MCF 10A (cell line): Measurements from ENCODE around the gene SMOC2. TPM values are rescaled to one million over a fixed set of nuclear protein-coding genes. Genes with fewer than 3 reads are reported as not detected.

Source experiments
- BruUV-seq: library from RNA; stranded (reverse); fragments of 400-500 nt; replicated peaks from 2 replicates; lab custom pipeline; 2021; lab: Mats Ljungman, UMichigan
- CTCF ChIA-PET: fragments of 300-600 bp; sonication (Branson Sonifier 250); formaldehyde crosslinking; extraction: SDS; loops from one replicate; lab custom pipeline; 2021; ENCODE audit warnings: antibody characterized with exemption, inconsistent platforms; lab: Yijun Ruan, JAX
- POLR2A ChIA-PET: fragments of 300-600, 350-650 bp; sonication (Branson Sonifier 250); formaldehyde crosslinking; extraction: SDS; loops from one replicate; lab custom pipeline; 2020; ENCODE audit warnings: antibody characterized with exemption, inconsistent platforms; lab: Yijun Ruan, JAX
- DNase-seq: peaks from one replicate; pipeline ENCODE4 v3.0.0-alpha.2; 2018; ENCODE audit not compliant: unreplicated experiment
- H3K27ac Mint-ChIP-seq: one replicate; pipeline ENCODE4 v1.8.0; 2022; ENCODE audit warnings: mild to moderate bottlenecking, low read depth, mixed read lengths; ENCODE audit not compliant: unreplicated experiment
- H3K27me3 Mint-ChIP-seq: one replicate; pipeline ENCODE4 v1.8.0; 2022; ENCODE audit warnings: mixed read lengths; ENCODE audit not compliant: insufficient read depth, unreplicated experiment
- H3K36me3 Mint-ChIP-seq: one replicate; pipeline ENCODE4 v1.8.0; 2022; ENCODE audit warnings: mild to moderate bottlenecking, moderate library complexity, mixed read lengths; ENCODE audit not compliant: insufficient read depth, unreplicated experiment
- H3K4me1 Mint-ChIP-seq: one replicate; pipeline ENCODE4 v1.8.0; 2022; ENCODE audit warnings: mixed read lengths; ENCODE audit not compliant: insufficient read depth, unreplicated experiment
- H3K4me3 Mint-ChIP-seq: one replicate; pipeline ENCODE4 v1.8.0; 2022; ENCODE audit warnings: mild to moderate bottlenecking, moderate library complexity, mixed read lengths; ENCODE audit not compliant: unreplicated experiment
- H3K9me3 Mint-ChIP-seq: one replicate; pipeline ENCODE4 v1.8.0; 2022; ENCODE audit warnings: mixed read lengths; ENCODE audit not compliant: unreplicated experiment
- CTCF ChIP-seq: fragments of 200-600 bp; IDR thresholded peaks from one replicate; pipeline ENCODE4 v1.8.0; 2022; ENCODE audit warnings: antibody characterized with exemption, mild to moderate bottlenecking; ENCODE audit not compliant: unreplicated experiment
- intact Hi-C: fragments of 100-400 bp; cut with micrococcal nuclease; formaldehyde crosslinking; loops from 2 replicates; pipeline ENCODE4 v1.14.1; 2022
- total RNA-seq: library from RNA; stranded (reverse); gene quantifications from 2 replicates; pipeline ENCODE4 v1.2.3, GENCODE V29; 2022

Gene SMOC2
- total RNA-seq, 1 experiment from 2014 or later: not detected

GRCh38 chr6:168420706-168421105 is 20.3 kb upstream of the SMOC2 start:
- CTCF ChIA-PET: no interaction called here
- intact Hi-C loops: no loop called here
- POLR2A ChIA-PET: no interaction called here
- H3K36me3 Mint-ChIP-seq: no peaks in the 10 kb centered on the region
- H3K27ac Mint-ChIP-seq: no peak overlapping the region
- H3K27me3 Mint-ChIP-seq: peaks cover 84% of the 10 kb centered on the region
- DNase-seq: no peak
- no peaks in the 10 kb centered on the region for H3K4me1 Mint-ChIP-seq
- no peaks in the 10 kb centered on the region for H3K9me3 Mint-ChIP-seq
- no peak for TF ChIP-seq CTCF
- no peak overlapping the region for H3K4me3 Mint-ChIP-seq
- no TSS peak for BruUV-seq

GRCh38 chr6:168427184-168427583 is 13.8 kb upstream of the SMOC2 start:
- DNase-seq: no peak
- intact Hi-C loops: no loop called here
- H3K4me1 Mint-ChIP-seq: no peaks in the 10 kb centered on the region
- no peak overlapping the region for H3K4me3 Mint-ChIP-seq
- CTCF ChIA-PET: interaction anchor here (0.6 kb wide), 1 partner anchor 25 kb away, joined by 3 read pairs; no protein-coding TSS in a partner anchor
- BruUV-seq: no TSS peak
- no peaks in the 10 kb centered on the region for H3K36me3 Mint-ChIP-seq
- H3K9me3 Mint-ChIP-seq: no peaks in the 10 kb centered on the region
- no peak overlapping the region for H3K27ac Mint-ChIP-seq
- H3K27me3 Mint-ChIP-seq: peaks cover 56% of the 10 kb centered on the region
- POLR2A ChIA-PET: no interaction called here
- TF ChIP-seq CTCF: no peak

GRCh38 chr6:168428052-168428826 is 12.7 kb upstream of the SMOC2 start:
- no peak for TF ChIP-seq CTCF
- Mint-ChIP-seq H3K27me3 (peaks cover 60% of the 10 kb centered on the region), H3K36me3 (no peaks in the 10 kb centered on the region), H3K9me3 (no peaks in the 10 kb centered on the region), H3K27ac (no peak overlapping the region), H3K4me1 (no peaks in the 10 kb centered on the region), H3K4me3 (no peak overlapping the region)
- CTCF ChIA-PET: no interaction called here
- intact Hi-C loops: no loop called here
- no peak for DNase-seq
- POLR2A ChIA-PET: no interaction called here
- no TSS peak for BruUV-seq

GRCh38 chr6:168428863-168429262 is 12.1 kb upstream of the SMOC2 start:
- no peaks in the 10 kb centered on the region for H3K36me3 Mint-ChIP-seq
- no TSS peak for BruUV-seq
- no peak overlapping the region for H3K27ac Mint-ChIP-seq
- DNase-seq: no peak
- POLR2A ChIA-PET: no interaction called here
- no peaks in the 10 kb centered on the region for H3K9me3 Mint-ChIP-seq
- CTCF ChIA-PET: no interaction called here
- intact Hi-C loops: no loop called here
- TF ChIP-seq CTCF: no peak
- peaks cover 66% of the 10 kb centered on the region for H3K27me3 Mint-ChIP-seq
- H3K4me1 Mint-ChIP-seq: no peaks in the 10 kb centered on the region
- H3K4me3 Mint-ChIP-seq: no peak overlapping the region
